ENCODE measurements around the gene SKIL.

- no peak for TF ChIP-seq TAF1 (IDR thresholded peaks at IDR 0.05; ENCODE audit: low read depth)
- no peak for TF ChIP-seq MAX (IDR thresholded peaks at IDR 0.05)
- TF ChIP-seq CEBPB (IDR thresholded peaks at IDR 0.05): no peak
- no peak for TF ChIP-seq CREB1 (IDR thresholded peaks at IDR 0.05; ENCODE audit: low read depth)
- no peak for TF ChIP-seq RAD21 (IDR thresholded peaks at IDR 0.05; ENCODE audit: low read depth)
- TF ChIP-seq, protein P1, sequence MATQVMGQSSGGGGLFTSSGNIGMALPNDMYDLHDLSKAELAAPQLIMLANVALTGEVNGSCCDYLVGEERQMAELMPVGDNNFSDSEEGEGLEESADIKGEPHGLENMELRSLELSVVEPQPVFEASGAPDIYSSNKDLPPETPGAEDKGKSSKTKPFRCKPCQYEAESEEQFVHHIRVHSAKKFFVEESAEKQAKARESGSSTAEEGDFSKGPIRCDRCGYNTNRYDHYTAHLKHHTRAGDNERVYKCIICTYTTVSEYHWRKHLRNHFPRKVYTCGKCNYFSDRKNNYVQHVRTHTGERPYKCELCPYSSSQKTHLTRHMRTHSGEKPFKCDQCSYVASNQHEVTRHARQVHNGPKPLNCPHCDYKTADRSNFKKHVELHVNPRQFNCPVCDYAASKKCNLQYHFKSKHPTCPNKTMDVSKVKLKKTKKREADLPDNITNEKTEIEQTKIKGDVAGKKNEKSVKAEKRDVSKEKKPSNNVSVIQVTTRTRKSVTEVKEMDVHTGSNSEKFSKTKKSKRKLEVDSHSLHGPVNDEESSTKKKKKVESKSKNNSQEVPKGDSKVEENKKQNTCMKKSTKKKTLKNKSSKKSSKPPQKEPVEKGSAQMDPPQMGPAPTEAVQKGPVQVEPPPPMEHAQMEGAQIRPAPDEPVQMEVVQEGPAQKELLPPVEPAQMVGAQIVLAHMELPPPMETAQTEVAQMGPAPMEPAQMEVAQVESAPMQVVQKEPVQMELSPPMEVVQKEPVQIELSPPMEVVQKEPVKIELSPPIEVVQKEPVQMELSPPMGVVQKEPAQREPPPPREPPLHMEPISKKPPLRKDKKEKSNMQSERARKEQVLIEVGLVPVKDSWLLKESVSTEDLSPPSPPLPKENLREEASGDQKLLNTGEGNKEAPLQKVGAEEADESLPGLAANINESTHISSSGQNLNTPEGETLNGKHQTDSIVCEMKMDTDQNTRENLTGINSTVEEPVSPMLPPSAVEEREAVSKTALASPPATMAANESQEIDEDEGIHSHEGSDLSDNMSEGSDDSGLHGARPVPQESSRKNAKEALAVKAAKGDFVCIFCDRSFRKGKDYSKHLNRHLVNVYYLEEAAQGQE (IDR thresholded peaks at IDR 0.05; ENCODE audit: low read depth): no peak
- no peak for TF ChIP-seq EGR1 (IDR thresholded peaks at IDR 0.05)
- peak; percentile 75 for TF ChIP-seq EP300 (IDR thresholded peaks at IDR 0.05; ENCODE audit: borderline replicate concordance)
- no peak for TF ChIP-seq USF1 (IDR thresholded peaks at IDR 0.05)
- no peak for TF ChIP-seq FOXM1 (IDR thresholded peaks at IDR 0.05; ENCODE audit: borderline replicate concordance, low read depth)
Measured at GRCh38 chr3:170320461-170321121, 36.9 kb upstream of the SKIL start.
